B cell (primary cell): ENCODE measurements around the gene MAP4K2. TPM values are rescaled to one million over a fixed set of nuclear protein-coding genes. Genes with fewer than 3 reads are reported as not detected.

Experiments
- ATAC-seq: fragments of 200-7000 bp; cut with Tn5 transposase; one replicate; pipeline ENCODE4 v1.10.0; 2021; ENCODE audit warnings: low read depth, mild to moderate bottlenecking, moderate number of reproducible peaks, moderate library complexity
- CTCF ChIA-PET: fragments of 350-600 bp; sonication (Branson Sonifier 250); formaldehyde crosslinking; loops from one replicate; lab custom pipeline; 2021; ENCODE audit warnings: antibody characterized with exemption, inconsistent platforms; lab: Charles Lee
- POLR2A ChIA-PET: fragments of 350-600 bp; sonication (Branson Sonifier 250); formaldehyde crosslinking; loops from one replicate; lab custom pipeline; 2021; ENCODE audit warnings: antibody characterized with exemption; lab: Charles Lee
- DNase-seq: peaks from one replicate; pipeline ENCODE4 v3.0.0; 2013
- H2AFZ ChIP-seq: 2 replicates; pipeline ENCODE4 v1.6.1; 2012; ENCODE audit warnings: mild to moderate bottlenecking, low read depth, low read length; ENCODE audit not compliant: insufficient read depth, poor library complexity, severe bottlenecking
- H3K27ac ChIP-seq, 2 donors: 1 replicate in 1 of 2; 2 replicates in 1 of 2; pipeline ENCODE4 v1.5.1; 2012 to 2013; ENCODE audit warnings: low read length in 2 of 2, mild to moderate bottlenecking in 2 of 2, moderate library complexity in 1 of 2
- H3K27me3 ChIP-seq, 4 experiments: fragments of 200-600 bp in 1 of 4; sonication (generic) in 1 of 4; replicated peaks in 1 of 4; 1 replicate in 2 of 4; 2 replicates in 2 of 4; pipeline versions ENCODE4 v1.6.1 to v1.7.0; 2013 to 2016; ENCODE audit warnings: low read length in 3 of 4, mild to moderate bottlenecking in 2 of 4, mixed read lengths in 1 of 4, moderate library complexity in 1 of 4; ENCODE audit not compliant: insufficient read depth in 4 of 4, control insufficient read depth in 3 of 4; ENCODE audit errors: control extremely low read depth in 1 of 4
- H3K36me3 ChIP-seq, 2 experiments: replicated peaks in 1 of 2; 1 replicate in 1 of 2; 2 replicates in 1 of 2; pipeline versions ENCODE4 v1.6.1 to v1.7.1; 2013; ENCODE audit warnings: low read length in 1 of 2; ENCODE audit not compliant: insufficient read depth in 2 of 2, control insufficient read depth in 1 of 2; ENCODE audit errors: control extremely low read depth in 1 of 2, extremely low read depth in 1 of 2
- H3K4me1 ChIP-seq, 2 donors: fragments of 200-600 bp in 1 of 2; sonication (generic) in 1 of 2; 1 replicate in 1 of 2; 2 replicates in 1 of 2; pipeline versions ENCODE4 v1.5.1 to v1.6.1; 2013 to 2017; ENCODE audit warnings: low read length in 2 of 2; ENCODE audit not compliant: control insufficient read depth in 2 of 2, insufficient read depth in 2 of 2
- H3K4me2 ChIP-seq: replicated peaks from 2 replicates; pipeline ENCODE3; 2012; ENCODE audit warnings: mild to moderate bottlenecking, low read depth, low read length; ENCODE audit not compliant: poor library complexity, severe bottlenecking
- H3K4me3 ChIP-seq, 5 experiments: fragments of 200-600 bp in 1 of 5; sonication (generic) in 1 of 5; 1 replicate in 3 of 5; 2 replicates in 2 of 5; pipeline versions ENCODE4 v1.5.1 to v1.7.0; 2011 to 2016; ENCODE audit warnings: low read length in 4 of 5, mild to moderate bottlenecking in 4 of 5, low read depth in 2 of 5, control low read depth in 1 of 5, moderate library complexity in 1 of 5; ENCODE audit not compliant: insufficient read depth in 1 of 5; ENCODE audit errors: control extremely low read depth in 1 of 5, extremely low read depth in 1 of 5
- H3K79me2 ChIP-seq: fragments of 200-600 bp; sonication (generic); one replicate; pipeline ENCODE4 v1.6.0; 2016; ENCODE audit warnings: low read length; ENCODE audit not compliant: control insufficient read depth, insufficient read depth
- H3K9ac ChIP-seq: fragments of 200-600 bp; sonication (generic); 2 replicates; pipeline ENCODE4 v1.6.1; 2017; ENCODE audit warnings: mild to moderate bottlenecking, low read length, moderate library complexity
- H3K9me3 ChIP-seq, 3 donors: one replicate each; pipeline versions ENCODE4 v1.6.1 to v1.7.1; 2013; ENCODE audit warnings: low read length in 2 of 3; ENCODE audit not compliant: control insufficient read depth in 2 of 3, insufficient read depth in 1 of 3; ENCODE audit errors: control extremely low read depth in 1 of 3
- H4K20me1 ChIP-seq: 2 replicates; pipeline ENCODE4 v1.6.0; 2012; ENCODE audit warnings: mild to moderate bottlenecking, low read length; ENCODE audit not compliant: insufficient read depth, control insufficient read depth, poor library complexity, severe bottlenecking
- H3K27ac Mint-ChIP-seq: one replicate; pipeline ENCODE4 v1.8.0; 2021; ENCODE audit warnings: mixed read lengths
- H3K27me3 Mint-ChIP-seq: one replicate; pipeline ENCODE4 v1.8.0; 2021; ENCODE audit warnings: mixed read lengths
- H3K4me1 Mint-ChIP-seq: one replicate; pipeline ENCODE4 v1.8.0; 2021; ENCODE audit warnings: mixed read lengths
- H3K4me3 Mint-ChIP-seq: one replicate; pipeline ENCODE4 v1.8.0; 2021; ENCODE audit warnings: mixed read lengths
- H3K9me3 Mint-ChIP-seq: one replicate; pipeline ENCODE4 v1.8.0; 2022; ENCODE audit warnings: mixed read lengths; ENCODE audit not compliant: insufficient read depth
- EZH2 ChIP-seq: IDR thresholded peaks from 2 replicates; pipeline ENCODE4 v1.6.1; 2012; ENCODE audit warnings: borderline replicate concordance, low read depth, mild to moderate bottlenecking, moderate library complexity, low read length; ENCODE audit not compliant: insufficient read depth, poor library complexity, severe bottlenecking
- WGBS: methylation state at CpG from one replicate; pipeline ENCODE4 v1.1.5; 2013; ENCODE audit warnings: missing lambda C conversion rate; ENCODE audit not compliant: insufficient coverage; 5-methylcytosine and 5-hydroxymethylcytosine counted together
- intact Hi-C: fragments of 100-400 bp; cut with micrococcal nuclease; formaldehyde crosslinking; loops from one replicate; pipeline ENCODE4 v1.10.0; 2022
- polyA plus RNA-seq: library from polyadenylated mRNA; depleted of rRNA; stranded (reverse); fragments of >200 nt; gene quantifications from 2 replicates; pipeline ENCODE4 v1.2.3, GENCODE V29; 2012
- total RNA-seq, 2 donors: library from RNA; stranded (reverse); fragments of 120-200 nt in 1 of 2; gene quantifications; 1 replicate in 1 of 2; 2 replicates in 1 of 2; pipeline versions ENCODE4 v1.2.3 to v1.2.4, GENCODE V29; 2013 to 2022
- TF ChIP-seq, protein P1 (sequence below): fragments of 200-600 bp; IDR thresholded peaks from one replicate; pipeline ENCODE4 v1.8.0; 2022; ENCODE audit warnings: antibody characterized with exemption, mild to moderate bottlenecking

The MAP4K2 gene
- total and polyA plus RNA-seq, 2 donors (not counting 1 experiment from before 2014, with no cell fraction given), result 118 to 163 TPM

DNA sequence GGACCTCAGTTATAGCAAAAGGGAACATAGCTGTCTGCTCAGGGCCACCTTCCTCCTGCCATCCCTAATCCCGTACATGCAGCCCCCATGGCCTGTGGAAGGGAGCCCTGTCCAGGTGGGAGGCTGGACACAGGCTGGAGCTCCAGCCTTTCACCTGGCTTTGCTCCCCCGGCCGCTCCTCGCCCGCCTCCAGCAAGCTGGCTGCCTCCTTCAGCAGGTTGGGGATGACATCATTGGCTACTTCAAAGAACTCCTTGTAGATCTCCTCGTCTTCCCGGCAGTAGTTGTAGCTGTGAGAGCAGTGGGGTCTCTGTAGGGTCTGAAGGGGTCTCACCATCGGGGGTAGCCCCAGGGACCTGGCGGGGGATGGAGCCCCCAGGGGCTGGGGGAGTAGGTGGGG, 2.5 kb upstream of the MAP4K2 start:
- TF ChIP-seq, protein P1, sequence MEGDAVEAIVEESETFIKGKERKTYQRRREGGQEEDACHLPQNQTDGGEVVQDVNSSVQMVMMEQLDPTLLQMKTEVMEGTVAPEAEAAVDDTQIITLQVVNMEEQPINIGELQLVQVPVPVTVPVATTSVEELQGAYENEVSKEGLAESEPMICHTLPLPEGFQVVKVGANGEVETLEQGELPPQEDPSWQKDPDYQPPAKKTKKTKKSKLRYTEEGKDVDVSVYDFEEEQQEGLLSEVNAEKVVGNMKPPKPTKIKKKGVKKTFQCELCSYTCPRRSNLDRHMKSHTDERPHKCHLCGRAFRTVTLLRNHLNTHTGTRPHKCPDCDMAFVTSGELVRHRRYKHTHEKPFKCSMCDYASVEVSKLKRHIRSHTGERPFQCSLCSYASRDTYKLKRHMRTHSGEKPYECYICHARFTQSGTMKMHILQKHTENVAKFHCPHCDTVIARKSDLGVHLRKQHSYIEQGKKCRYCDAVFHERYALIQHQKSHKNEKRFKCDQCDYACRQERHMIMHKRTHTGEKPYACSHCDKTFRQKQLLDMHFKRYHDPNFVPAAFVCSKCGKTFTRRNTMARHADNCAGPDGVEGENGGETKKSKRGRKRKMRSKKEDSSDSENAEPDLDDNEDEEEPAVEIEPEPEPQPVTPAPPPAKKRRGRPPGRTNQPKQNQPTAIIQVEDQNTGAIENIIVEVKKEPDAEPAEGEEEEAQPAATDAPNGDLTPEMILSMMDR, result no peak
- TF ChIP-seq EZH2, result no peak
- peaks cover 40% of the 10 kb centered on the region for H3K4me1 Mint-ChIP-seq
- Histone ChIP-seq H4K20me1 (peaks cover 11% of the 10 kb centered on the region), H3K4me1 (peaks cover 36 to 45% of the 10 kb centered on the region in 2 donors), H3K79me2 (peaks cover 77% of the 10 kb centered on the region), H3K27ac (no peak overlapping the region), H3K27me3 (no peaks in the 10 kb centered on the region), H2AFZ (no peak overlapping the region), H3K4me3 (no peak overlapping the region), H3K36me3 (peaks cover 0 to 38% of the 10 kb centered on the region in 2 experiments), H3K4me2 (no peak overlapping the region), H3K9ac (no peak overlapping the region), H3K9me3 (no peaks in the 10 kb centered on the region)
- CTCF ChIA-PET, result interaction anchor here (6.3 kb wide), 1 partner anchor 62 kb away, joined by 37 read pairs; the partner anchor contains the start of gene RASGRP2
- WGBS, result 100% methylated on average over 9 of the region's 9 CpGs
- no peak overlapping the region for H3K27ac Mint-ChIP-seq
- H3K4me3 Mint-ChIP-seq, result peak overlapping the region; percentile 16
- DNase-seq, result no peak
- H3K27me3 Mint-ChIP-seq, result no peaks in the 10 kb centered on the region
- no peaks in the 10 kb centered on the region for H3K9me3 Mint-ChIP-seq
- POLR2A ChIA-PET, result interaction anchor here (0.5 kb wide), 1 partner anchor 12 kb away, joined by 3 read pairs; no protein-coding TSS in a partner anchor
- intact Hi-C loops, result no loop called here
- no peak for ATAC-seq
